ENCODE measurements around the gene LGALS8. TPM values are rescaled to one million over a fixed set of nuclear protein-coding genes. Genes with fewer than 3 reads are reported as not detected.

Gene LGALS8
- total RNA-seq, 1 experiment from 2014 or later = 47.6 TPM

- DNase-seq (ENCODE audit: low read depth) = no peak
These were observed 65.7 kb downstream of the LGALS8 start for GRCh38 chr1:236589531-236589930.

- no peak for DNase-seq (ENCODE audit: low read depth)
These were observed 66.9 kb downstream of the LGALS8 start for GRCh38 chr1:236590553-236591150.

GRCh38 chr1:236602171-236602570 lies 78.4 kb downstream of the LGALS8 start:
- DNase-seq (ENCODE audit: low read depth) = no peak

Other genes starting within 250 kb of the LGALS8 start
- 3.1 and 3.8 TPM in 2 replicates for gene ERO1B, start 242.0 kb upstream of the LGALS8 start, total RNA-seq (2014; rRNA removed; shearing (Covaris generic))
- 0.49 and 1.7 TPM in 2 replicates for gene EDARADD, start 129.7 kb upstream of the LGALS8 start, total RNA-seq (2014; rRNA removed; shearing (Covaris generic))
- gene HEATR1, start 80.5 kb downstream of the LGALS8 start, total RNA-seq (2014; rRNA removed; shearing (Covaris generic)) = 21.6 and 23.3 TPM in 2 replicates
- gene ACTN2, start 162.5 kb downstream of the LGALS8 start, total RNA-seq (2014; rRNA removed; shearing (Covaris generic)) = under 0.01 and 0.48 TPM in 2 replicates

Data from RPMI7951 (cell line).